Measurements from ENCODE around the gene GALNT11.

DNA sequence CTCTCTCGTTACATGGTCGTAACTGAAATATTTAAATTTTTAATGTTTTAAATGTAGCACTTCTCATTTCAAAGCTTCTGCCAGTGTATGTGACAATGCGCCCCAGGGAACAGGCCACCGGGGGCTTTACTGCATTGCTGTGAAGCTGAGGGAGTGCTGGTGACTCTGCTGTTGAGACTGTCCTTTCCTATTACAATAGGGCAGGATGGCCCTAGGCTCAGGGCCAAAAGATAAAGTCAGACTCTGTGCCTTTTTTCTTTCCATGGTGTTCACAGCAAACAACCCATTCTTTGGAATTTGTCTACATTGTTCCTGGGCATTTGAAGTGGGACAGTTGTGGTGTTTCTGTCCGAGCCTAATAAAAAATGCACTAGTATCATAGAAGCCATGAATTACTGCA, 107.3 kb downstream of the GALNT11 start:
- TF ChIP-seq POLR2A (IDR thresholded peaks at IDR 0.05; ENCODE audit: low read depth, low read length): no peak
- TF ChIP-seq POLR2AphosphoS5 (IDR thresholded peaks at IDR 0.05; ENCODE audit: low read depth, low read length): no peak
- TF ChIP-seq PAX5 (IDR thresholded peaks at IDR 0.05; ENCODE audit: insufficient read depth, low read length, severe bottlenecking): no peak
- no peak for TF ChIP-seq TAF1 (IDR thresholded peaks at IDR 0.05; ENCODE audit: low read depth, low read length)
- no peak for TF ChIP-seq SPI1 (IDR thresholded peaks at IDR 0.05; ENCODE audit: low read depth, low read length)

All from GM12891 (cell line).